Measurements from ENCODE around the gene CENPV.
"Not testable (repeated sequence)": the region's sequence is repeated elsewhere in the genome, so short reads cannot be mapped to it uniquely, and the experiment has no call there.

The CENPV gene

DNA sequence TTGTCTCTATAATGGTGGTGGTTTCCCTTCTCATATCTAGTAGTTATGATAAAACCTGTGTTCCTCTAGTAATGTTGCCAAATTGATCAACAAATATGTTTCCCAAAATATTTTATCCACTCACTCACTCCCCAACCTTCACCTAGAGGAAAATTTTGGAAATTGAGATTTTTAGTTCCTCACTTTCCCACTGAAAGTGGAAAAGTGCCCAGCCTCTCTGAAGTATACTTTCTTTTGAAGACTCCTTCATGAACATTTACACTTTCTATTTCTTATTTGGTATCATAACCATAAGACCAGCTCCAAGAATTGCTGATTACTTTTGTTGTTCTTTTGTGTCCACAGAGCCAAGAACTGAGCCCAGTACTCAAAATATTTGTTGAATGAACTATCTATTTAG is 5.1 kb upstream of the CENPV start:
- no peak for DNase-seq

DNA sequence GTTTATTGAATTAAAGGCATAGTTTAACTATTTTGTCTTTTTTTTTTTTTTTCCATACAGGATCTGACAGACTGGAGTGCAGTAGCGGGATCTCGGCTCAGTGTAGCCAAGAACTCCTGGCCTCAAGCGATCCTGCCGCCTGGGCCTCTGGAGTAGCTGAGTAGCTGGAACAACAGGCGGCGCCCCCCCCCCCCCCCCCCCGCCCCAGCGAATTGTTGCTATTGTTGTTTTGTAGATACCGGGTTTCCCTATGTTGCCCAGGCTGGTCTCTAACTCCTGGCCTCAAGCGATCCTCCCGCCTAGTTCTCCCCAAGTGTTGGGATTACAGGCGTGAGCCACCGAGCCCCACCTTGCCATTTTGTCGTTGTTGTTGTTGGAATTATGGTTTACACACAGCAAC is 1.3 kb upstream of the CENPV start:
- no peak for DNase-seq

DNA sequence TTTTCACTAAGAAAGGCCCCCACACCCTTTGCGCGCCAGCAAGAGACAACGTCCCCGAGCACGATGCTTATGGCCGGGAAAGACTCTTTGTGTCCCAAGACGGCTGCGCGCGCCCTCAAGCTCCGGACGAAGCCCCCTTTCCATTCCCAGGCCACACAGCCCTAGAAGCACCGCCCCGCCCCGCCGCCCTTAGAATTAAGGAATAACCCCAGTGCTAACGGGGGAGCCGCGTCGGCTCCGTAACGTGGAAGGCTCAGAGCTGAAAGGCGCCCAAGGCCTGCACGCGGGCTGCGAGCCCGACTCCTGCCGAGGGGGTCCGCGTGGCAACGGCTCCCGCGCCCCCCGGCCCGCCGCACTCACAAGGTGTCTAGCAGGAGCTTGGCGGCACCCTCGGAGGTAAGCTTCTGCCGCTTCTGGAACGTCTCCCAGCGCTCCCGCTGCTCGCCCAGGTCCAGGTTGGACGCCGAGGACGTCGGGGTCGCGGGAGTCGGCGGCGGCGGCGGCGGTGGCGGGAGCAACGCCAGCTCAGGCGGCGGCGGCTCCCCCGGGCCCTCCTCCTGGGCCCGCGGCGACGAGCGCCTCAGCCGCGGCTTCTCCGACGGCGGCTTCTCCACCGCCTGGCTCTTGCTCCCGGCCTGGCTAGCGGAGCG is 477 bp downstream of the CENPV start:
- peak; percentile 23 for DNase-seq

DNA sequence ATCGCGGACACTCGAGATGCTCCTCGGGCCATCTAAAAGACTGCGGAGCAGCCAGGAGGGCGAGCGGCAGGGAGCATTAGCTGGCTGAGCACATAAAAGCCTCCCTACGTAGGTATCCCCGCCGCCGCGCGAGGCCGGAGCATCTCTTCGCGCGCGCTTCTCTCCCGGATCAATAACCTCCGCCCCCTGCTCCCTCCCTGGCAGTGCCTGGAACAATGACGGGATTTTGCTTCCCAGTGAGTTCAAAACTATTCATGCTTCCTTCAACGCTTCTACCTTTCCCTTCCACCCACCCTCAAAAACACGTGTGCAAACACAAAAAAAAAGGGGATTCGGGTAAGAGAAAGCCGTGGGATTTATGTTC is 984 bp downstream of the CENPV start:
- peak; percentile 5 for DNase-seq

DNA sequence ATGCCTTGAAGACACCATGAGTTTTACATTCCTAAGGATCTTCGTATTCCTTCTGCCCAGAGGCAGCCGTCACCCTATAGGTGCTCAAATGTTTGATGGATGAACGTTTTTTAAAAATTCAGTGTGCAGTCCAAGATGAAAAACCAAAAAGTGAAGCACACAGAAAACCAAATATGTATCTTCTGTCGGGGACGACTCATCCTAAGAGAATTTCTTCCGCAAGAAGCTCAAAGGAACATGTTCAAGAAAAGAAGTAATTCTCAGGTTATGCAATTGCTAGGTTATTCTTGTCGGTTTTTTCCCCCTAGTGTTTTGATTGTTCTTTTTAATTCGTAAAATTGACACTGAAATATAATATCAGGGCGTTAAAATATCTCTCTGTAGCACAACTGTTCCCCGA is 1.4 kb downstream of the CENPV start:
- DNase-seq: no peak

DNA sequence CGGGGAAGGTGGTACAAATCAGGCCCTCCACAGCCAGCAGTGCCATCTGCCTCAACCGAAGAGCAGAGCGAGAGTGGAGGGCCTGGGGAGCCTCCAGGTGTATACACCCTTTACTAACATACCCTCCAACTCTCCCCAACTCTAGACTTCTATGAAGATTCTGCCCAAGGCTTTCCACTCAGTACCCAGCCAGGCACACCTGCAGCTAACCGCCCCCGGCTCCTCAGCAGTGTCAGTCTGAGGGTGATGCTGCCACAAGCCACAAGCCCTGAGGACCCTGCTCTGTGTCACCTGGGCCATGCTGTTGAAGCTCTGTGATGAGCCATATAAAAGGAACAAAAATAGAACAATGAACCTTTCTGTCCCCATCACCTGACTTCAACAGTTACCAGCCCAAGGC is 3.8 kb downstream of the CENPV start:
- no peak for DNase-seq

DNA sequence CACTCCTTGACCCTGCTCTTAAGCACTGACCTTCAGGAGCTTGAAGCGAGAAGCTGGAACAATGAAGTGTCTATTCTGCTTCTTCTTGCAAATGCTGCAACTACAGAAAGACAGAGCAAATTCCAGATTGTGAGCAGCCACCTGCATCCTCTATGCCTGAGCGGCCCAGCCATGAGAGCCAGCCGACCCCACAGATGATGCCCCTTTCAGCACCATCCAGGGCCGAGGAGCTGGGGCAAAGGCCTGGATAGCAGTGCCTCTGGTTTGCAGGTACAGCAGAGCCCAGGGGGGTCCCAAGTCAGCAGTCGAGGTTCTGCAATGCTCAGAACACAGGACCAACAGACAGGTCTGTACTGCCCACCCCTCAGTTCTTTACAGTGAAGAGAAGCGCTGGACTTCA is 4.7 kb downstream of the CENPV start:
- no peak for DNase-seq

DNA sequence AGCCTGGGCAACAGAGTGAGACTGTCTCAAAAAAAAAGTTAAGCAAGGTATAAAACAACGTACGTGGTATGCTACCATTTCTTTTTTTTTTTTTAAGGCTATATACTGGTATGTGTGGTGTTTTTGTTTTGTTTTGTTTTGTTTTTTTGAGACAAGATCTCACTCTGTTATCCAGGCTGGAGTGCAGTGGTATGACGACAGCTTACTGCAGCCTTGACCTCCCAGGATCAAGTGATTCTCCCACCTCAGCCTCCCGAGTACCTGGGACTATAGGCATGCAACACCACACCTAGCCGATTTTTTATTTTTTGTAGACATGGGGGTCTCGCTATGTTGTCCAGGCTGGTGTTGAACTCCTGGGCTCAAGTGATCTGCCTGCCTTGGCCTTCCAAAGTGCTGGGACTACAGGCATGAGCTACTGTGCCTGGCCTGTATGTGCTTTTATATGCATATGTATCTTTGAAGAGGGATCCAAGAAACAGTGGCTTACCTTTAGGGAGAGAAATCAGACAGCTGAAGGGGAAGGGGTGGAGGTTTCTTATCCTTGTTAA is 6.5 kb downstream of the CENPV start:
- DNase-seq: no peak

DNA sequence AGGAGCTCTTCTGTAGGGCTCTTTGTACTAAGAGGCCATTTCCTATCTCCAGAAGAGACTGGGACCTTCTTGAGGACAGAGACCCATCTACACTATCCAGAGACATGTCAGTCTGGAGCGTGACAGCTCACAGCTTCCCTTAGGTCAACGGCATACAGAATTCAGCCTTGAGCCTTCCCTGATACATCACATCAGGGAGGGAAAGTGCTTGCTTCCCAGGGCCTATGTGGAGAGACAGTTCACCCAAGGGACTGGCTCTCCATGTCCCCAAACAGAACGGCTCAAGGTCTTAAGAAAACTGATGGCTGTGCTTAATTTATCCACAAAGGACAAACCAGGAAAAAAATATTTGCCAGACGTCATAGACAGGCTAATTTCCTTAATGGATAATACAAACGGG is 7.7 kb downstream of the CENPV start:
- DNase-seq: no peak

DNA sequence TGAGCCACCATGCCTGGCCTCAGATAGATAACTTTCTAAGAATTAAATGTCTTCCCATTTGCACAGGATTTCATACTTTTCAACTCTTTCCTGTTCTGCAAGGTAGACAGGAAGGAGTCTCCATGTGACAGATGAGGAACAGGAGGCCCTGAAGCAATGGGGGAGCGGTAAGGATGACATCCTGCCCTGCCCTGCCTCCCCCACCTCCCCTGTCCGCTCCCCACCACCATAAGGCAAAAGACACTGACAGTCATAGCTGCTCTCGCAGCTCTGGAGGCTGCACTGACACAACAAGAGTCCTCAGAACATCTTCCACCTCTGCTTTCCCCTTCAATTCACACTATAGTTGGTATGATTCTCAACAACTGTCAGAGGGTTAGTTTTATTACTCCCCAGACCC is 9.7 kb downstream of the CENPV start:
- no peak for DNase-seq

DNA sequence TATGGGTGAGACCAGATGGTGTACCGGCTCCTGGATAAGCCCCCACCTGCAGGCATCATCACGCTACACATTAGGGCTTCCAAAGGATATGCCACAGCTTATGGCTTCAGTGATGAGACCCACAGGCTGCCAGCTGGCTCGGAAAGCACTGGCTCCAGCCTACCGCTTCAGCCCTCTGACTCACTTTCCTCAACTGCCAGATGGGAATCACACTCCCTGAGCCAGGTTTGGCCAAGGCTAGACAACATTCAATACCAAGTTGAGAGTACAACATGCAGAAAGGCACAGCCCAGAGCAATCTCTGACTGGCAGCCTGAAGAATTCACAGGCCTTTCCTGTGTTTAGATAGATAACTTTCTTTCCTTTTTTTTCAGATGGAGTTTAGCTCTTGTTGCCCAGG is 10.3 kb downstream of the CENPV start:
- DNase-seq: no peak

DNA sequence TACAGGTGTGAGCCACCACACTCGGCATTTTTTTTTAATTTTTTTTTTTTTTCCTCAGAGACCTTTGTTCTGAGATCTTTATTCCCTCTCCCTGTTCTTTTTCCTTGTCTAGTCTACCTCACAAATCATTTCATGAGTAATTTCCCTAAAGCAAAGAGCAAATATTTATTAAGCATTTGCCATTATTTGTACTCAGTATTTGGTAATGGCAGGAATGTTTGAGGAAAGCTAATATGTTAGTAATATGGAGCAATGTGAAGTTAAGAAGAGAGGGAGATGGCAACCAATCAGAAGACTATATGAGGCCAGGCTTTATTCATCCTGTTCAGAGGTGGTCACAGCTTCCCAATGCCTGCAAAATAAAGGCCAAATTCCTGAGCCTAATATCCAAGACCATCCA is 13.3 kb downstream of the CENPV start:
- DNase-seq: no peak

DNA sequence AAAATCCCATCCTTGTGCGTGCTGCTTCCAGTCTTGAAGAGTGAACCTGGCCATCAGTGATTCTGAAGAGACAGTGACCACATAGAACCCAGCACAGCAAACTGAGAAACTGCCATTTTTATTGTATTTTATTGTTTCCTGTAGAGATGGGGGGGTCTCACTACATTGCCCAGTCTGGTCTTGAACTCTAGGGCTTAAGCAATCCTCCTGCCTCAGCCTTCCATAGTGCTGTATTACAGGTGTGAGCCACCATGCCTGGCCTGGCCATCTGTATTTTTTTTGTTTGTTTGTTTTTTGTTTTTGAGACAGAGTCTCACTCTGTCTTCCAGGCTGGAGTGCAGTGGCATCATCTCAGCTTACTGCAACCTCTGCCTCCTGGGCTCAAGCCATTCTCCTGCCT is 13.9 kb downstream of the CENPV start:
- DNase-seq: no peak

DNA sequence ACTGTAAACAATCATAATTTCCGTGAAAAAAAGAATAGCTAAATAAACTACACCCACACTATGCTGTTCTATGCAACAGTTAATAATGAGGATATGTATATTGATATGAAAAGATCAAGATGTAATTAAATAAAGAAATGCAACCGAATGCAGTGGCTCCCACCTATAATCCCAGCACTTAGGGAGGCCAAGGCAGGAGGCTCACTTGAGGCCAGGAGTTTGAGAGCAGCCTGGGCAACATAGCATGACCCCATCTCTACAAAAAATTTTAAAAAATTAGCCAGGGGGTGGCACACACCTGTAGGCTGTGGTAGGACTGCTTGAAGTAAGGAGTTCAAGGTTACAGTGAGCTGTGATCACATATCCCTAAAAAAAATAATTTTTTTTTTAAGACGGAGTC is 14.9 kb downstream of the CENPV start:
- no peak for DNase-seq

DNA sequence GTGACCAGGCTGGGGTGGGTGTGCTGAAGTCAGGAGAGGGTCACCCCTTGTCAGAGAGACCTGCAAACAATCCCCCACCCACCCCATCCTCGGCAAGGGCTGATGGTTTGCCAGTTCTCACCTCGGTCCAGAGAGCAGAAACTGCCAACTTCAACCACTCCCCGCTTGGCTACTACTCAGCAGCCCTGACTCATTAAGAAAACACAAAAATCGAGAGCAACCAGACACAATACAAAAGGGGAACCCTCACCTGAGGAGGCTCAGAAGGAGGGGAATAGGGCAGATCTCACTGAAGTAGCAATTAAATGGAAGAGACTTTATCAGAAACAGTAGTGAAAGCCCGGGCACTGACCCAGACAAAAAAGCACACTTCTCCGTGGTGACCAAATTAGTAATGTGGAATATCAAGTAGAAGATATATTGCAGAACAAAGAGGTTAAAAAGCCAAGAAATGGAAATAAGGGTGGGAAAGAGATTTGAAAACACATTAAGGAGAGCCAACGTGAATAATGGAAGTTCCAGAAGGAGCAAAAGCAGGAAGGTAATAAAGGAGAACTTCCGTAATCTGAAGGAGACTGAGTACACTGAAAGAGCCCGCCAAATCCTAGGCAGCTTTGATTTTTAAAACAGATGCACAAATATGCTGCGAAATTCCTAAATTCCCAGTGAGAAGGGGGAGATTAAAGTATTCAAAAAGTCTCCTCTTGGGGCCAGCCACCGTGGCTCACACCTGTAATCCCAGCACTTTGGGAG is 23.6 kb downstream of the CENPV start:
- DNase-seq: no peak

DNA sequence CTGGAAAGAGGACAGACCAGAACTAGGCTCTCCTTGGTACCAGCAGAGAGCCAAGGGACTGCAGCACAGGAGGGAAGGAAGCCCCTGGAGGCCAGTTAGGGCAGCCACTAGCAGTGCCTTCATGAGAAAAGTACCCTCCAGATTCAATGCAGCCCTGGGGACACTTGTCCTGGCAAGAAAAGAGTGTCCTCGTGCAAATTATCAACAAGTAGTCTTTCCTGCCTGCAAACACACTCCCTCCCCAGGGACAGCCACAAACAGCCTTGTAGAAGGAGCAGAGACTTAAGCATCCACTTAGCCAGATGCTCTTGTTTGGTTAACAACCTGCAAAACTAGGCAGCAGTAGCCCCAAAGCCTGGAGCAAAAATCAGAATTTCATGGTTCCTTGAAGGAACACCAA is 24.3 kb downstream of the CENPV start:
- DNase-seq: no peak

DNA sequence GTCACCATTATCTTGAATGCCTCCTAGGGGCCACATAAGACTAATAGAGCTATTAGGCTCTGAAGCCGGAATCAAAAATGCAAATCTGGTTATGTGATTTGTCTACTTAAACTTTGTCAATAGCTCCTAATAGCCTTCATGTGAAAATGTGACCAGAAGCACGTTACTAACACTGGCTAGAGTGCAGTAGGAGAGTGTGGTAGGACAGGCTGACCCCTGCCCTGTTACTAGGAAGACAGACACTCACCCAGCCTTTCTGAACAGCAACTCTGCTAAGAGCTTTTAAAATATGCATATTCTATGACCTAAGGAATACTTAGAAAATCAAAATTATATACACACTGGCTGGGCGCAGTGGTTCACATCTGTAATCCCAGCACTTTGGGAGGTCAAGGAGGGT is 26.3 kb downstream of the CENPV start:
- no peak for DNase-seq

DNA sequence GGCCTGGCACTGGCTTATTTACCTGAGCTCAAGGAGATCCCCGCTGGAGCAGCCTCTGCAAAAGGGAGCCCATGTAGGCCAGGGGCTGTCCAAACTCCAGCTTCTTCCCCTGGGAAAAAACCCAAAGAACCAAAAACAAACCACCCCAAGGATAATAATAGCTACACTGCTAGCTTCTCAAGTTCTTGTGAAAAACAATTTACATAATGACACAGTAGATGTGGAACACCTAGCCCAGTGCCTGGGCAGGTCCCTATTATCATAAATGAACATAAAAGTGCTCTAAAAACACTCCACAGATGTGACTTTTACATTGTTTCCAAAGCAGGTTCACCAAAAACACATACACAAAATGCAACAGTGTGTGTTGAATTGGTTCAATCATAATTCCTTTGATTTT is 27.3 kb downstream of the CENPV start:
- DNase-seq: no peak

DNA sequence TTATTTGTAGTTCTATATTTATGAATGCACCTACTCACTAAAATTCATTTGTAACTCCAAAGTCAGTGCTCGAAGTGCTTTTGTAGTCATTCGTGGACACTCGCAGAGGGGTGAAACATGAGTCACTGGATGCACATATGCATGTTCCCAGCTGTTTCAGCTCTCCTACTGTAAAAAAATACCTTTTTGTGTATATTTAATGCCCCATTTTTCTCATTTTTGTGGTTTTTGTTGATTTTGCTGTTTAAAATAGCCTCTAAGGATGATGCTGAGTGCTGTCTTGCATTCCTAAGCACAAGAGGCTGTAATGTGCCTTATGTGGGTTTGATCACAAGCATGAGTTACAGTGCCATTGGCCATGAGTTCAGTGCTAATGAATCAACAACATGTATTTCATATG is 30.6 kb downstream of the CENPV start:
- DNase-seq: no peak

DNA sequence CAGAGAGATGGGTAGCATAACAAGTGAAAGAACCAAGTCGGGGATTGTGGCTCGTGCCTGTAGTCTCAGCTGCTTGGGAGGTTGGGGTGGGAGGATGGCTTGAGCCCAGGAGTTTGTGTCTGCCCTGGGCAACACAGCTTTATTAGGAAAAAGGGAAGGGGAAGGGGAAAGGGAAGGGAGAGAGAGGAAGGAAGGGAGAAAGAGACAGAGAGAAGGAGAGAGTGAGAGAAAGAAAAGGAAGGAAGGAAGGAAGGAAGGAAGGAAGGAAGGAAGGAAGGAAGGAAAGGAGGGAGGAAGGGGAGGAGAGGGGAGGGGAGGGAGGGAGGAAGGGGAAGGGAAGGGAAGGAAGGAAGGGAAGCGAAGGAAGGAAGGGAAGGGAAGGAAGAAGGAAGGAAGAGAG is 33.3 kb downstream of the CENPV start:
- no peak for DNase-seq

DNA sequence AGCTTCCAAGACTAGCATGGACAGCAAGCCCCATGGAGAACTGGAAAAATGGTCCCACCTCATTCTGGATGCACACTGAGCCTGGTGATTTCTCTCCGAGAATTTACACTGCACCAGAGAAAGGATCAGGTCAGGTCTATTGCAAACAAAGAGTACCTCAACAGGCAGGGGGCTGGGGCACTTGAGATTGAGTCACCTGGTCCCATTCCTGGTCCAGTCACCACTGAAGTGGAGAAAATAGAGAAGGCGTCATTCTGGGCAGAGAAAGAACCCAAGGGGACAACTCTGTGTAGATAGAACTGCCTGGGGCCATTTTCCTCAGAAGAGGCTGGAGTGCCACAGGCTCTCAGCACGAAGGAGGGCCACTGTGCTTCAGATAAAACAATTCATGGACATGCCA is 38.4 kb downstream of the CENPV start:
- no peak for DNase-seq

DNA sequence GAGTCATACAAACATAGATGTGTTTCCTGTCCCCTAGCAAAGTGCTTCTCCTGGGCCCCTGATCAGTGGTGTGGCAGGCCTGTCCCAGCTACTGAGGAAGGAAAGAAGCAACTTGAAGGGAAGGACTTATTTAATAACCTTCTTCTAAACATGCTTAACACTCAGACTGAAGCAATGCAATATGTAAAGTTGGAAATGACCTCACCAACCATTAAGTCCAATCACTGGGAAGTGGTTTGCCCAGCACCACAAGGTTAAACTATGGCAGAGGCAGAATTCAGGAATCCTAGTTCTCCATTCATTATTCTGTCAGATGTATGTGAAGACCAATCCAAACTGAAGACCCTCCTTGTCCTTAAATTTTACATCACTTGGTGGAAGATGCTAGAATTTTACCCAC is 39.1 kb downstream of the CENPV start:
- DNase-seq: no peak

DNA sequence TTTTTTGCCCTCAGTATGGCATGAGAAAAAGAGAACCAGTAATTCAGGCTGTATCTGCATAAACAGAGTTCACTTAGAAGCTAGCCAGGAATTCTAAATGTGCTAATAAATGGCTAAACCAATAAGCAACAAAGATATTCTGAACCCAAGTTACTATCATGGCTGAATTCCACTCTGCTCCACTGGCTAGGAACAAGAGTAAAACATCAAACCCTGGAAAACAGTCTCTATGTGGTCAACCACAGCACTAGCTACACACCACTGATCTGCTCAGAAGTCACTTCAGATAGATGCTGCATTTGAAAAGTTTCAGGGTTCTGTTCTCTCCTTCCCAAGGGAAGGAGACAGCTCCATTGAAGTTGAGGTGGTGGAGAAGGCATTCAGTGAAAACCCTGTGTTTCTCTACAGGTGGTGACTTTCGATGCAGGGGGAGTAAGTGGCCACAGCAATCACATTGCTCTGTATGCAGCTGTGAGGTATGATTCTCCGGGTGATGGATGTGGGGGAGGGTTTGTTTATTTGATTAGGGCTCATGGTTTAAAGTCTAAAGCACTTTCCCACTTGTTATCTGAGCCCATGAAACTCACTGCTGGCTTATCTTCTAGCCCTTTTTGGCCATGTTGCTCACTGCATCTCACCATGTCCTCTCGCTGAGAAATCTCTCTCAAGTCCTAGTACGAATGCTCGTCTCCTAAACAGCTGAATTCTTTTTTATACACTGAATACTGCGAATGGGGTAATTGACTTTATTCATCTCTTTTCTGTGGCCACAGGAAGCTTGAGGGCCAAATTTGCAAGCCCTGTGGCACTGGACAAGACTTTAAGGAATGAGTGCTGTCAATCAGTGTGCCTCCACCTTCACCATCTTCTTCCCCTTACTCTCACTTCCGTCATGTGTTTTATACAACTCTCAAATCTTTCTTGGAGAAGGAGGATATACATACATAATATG is 39.9 kb downstream of the CENPV start:
- no peak for DNase-seq

DNA sequence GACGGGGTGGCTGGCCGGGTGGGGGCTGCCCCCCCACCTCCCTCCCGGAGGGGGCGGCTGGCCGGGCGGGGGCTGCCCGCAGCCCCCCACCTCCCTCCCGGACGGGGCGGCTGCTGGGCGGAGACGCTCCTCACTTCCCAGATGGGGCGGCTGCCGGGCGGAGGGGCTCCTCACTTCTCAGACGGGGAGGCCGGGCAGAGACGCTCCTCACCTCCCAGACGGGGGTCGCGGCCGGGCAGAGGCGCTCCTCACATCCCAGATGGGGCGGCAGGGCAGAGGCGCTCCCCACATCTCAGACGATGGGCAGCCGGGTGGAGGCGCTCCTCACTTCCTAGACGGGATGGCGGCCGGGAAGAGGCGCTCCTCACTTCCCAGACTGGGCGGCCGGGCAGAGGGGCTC is 41.2 kb downstream of the CENPV start:
- DNase-seq: not testable (repeated sequence)

Data from central memory CD4-positive, alpha-beta T cell (primary cell).